ENCODE results near the gene AUTS2.
A peak's percentile ranks its signal among the peaks of the same experiment; 100 is the strongest.

AUTS2 gene

DNA sequence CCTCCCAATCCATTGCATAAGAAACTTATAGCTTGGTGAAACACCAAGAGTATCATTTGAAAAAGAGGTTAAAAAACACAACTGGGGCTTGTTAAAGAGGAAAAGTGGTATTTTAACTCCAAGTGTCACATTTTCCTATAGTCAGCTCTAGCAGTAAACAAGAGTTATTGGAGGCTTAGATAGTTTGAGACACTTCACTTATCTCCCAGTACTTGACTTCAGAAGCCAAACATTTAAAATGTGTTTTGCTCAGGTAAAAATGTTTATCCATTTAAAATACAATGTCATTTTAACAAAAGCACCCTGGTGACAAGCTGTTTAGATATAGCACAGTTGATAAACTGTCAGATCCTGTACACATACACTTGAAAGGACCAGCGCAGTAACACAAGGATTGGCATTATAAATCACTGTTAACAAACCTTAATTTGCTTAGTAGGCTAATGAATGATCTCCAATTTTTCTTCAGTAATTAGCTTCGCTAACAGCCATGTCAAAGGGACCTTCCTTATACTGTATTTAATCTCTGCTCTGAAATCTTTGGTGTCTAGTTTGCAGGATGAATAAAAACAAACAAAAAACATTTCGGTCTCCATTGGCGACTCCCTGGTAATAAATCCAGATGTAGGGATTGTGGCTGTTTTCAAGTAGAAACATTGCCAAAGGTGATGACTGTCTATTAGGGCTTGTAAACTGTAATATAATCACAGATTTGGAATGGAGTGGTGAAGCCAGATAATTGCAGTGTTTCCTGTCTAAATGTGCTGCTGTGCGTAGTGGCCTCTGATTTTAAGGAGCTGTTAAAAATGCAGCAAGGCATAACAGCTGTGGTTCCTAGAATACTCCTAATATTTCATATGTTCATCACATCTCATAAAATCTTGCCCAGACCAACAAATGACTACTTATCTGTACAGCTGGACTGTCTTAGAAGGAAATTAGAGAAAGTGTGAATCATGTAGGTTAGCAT, 545.1 kb downstream of the AUTS2 start (continued):
- TF ChIP-seq ZNF391 (tag by site-specific recombination; IDR thresholded peaks at IDR 0.05; ENCODE audit: borderline replicate concordance, low read depth) (no peak), ZNF843 (tag by site-specific recombination; IDR thresholded peaks at IDR 0.05) (peak; percentile 87), SP2 (tag by site-specific recombination; IDR thresholded peaks at IDR 0.05) (no peak), PRDM1 (tag by site-specific recombination; IDR thresholded peaks at IDR 0.05) (no peak), ZNF473 (tag by site-specific recombination; IDR thresholded peaks at IDR 0.05) (no peak), ZNF621 (tag by site-specific recombination; IDR thresholded peaks at IDR 0.05) (no peak), ZNF114 (tag by site-specific recombination; IDR thresholded peaks at IDR 0.05) (no peak), KLF16 (tag by site-specific recombination; IDR thresholded peaks at IDR 0.05) (no peak), FEZF1 (tag by site-specific recombination; IDR thresholded peaks at IDR 0.05) (peak; percentile 87), GLIS2 (tag by site-specific recombination; IDR thresholded peaks at IDR 0.05) (no peak), GLI4 (tag by site-specific recombination; IDR thresholded peaks at IDR 0.05) (no peak), ZNF549 (tag by site-specific recombination; IDR thresholded peaks at IDR 0.05) (no peak), ZNF140 (tag by site-specific recombination; IDR thresholded peaks at IDR 0.05) (no peak), ZNF514 (tag by site-specific recombination; IDR thresholded peaks at IDR 0.05) (no peak), ZNF214 (tag by site-specific recombination; IDR thresholded peaks at IDR 0.05; ENCODE audit: borderline replicate concordance) (no peak), ZNF350 (tag by site-specific recombination; IDR thresholded peaks at IDR 0.05) (no peak), ZNF521 (tag by site-specific recombination; IDR thresholded peaks at IDR 0.05) (no peak), ZNF624 (tag by site-specific recombination; IDR thresholded peaks at IDR 0.05) (no peak), ZNF561 (tag by site-specific recombination; IDR thresholded peaks at IDR 0.05; ENCODE audit: borderline replicate concordance) (no peak), ZIC2 (tag by site-specific recombination; IDR thresholded peaks at IDR 0.05) (no peak), ZNF366 (tag by site-specific recombination; conservative IDR thresholded peaks at IDR 0.05) (no peak), MEIS1 (CRISPR knock-in tag; IDR thresholded peaks at IDR 0.05; ENCODE audit: borderline replicate concordance) (no peak), ZNF501 (tag by site-specific recombination; IDR thresholded peaks at IDR 0.05) (no peak), IKZF3 (tag by site-specific recombination; IDR thresholded peaks at IDR 0.05) (peak; percentile 82), ZNF585B (tag by site-specific recombination; IDR thresholded peaks at IDR 0.05) (no peak), ZBTB8A (tag by site-specific recombination; IDR thresholded peaks at IDR 0.05) (no peak; the same call in 1 of the 2 replicates)
- TF ChIP-seq, protein P1, sequence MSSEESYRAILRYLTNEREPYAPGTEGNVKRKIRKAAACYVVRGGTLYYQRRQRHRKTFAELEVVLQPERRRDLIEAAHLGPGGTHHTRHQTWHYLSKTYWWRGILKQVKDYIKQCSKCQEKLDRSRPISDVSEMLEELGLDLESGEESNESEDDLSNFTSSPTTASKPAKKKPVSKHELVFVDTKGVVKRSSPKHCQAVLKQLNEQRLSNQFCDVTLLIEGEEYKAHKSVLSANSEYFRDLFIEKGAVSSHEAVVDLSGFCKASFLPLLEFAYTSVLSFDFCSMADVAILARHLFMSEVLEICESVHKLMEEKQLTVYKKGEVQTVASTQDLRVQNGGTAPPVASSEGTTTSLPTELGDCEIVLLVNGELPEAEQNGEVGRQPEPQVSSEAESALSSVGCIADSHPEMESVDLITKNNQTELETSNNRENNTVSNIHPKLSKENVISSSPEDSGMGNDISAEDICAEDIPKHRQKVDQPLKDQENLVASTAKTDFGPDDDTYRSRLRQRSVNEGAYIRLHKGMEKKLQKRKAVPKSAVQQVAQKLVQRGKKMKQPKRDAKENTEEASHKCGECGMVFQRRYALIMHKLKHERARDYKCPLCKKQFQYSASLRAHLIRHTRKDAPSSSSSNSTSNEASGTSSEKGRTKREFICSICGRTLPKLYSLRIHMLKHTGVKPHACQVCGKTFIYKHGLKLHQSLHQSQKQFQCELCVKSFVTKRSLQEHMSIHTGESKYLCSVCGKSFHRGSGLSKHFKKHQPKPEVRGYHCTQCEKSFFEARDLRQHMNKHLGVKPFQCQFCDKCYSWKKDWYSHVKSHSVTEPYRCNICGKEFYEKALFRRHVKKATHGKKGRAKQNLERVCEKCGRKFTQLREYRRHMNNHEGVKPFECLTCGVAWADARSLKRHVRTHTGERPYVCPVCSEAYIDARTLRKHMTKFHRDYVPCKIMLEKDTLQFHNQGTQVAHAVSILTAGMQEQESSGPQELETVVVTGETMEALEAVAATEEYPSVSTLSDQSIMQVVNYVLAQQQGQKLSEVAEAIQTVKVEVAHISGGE (tag by site-specific recombination; conservative IDR thresholded peaks at IDR 0.05; ENCODE audit: low read depth): no peak
- TF ChIP-seq, protein P2, sequence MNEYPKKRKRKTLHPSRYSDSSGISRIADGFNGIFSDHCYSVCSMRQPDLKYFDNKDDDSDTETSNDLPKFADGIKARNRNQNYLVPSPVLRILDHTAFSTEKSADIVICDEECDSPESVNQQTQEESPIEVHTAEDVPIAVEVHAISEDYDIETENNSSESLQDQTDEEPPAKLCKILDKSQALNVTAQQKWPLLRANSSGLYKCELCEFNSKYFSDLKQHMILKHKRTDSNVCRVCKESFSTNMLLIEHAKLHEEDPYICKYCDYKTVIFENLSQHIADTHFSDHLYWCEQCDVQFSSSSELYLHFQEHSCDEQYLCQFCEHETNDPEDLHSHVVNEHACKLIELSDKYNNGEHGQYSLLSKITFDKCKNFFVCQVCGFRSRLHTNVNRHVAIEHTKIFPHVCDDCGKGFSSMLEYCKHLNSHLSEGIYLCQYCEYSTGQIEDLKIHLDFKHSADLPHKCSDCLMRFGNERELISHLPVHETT (tag by site-specific recombination; IDR thresholded peaks at IDR 0.05): no peak
- TF ChIP-seq, protein P3, sequence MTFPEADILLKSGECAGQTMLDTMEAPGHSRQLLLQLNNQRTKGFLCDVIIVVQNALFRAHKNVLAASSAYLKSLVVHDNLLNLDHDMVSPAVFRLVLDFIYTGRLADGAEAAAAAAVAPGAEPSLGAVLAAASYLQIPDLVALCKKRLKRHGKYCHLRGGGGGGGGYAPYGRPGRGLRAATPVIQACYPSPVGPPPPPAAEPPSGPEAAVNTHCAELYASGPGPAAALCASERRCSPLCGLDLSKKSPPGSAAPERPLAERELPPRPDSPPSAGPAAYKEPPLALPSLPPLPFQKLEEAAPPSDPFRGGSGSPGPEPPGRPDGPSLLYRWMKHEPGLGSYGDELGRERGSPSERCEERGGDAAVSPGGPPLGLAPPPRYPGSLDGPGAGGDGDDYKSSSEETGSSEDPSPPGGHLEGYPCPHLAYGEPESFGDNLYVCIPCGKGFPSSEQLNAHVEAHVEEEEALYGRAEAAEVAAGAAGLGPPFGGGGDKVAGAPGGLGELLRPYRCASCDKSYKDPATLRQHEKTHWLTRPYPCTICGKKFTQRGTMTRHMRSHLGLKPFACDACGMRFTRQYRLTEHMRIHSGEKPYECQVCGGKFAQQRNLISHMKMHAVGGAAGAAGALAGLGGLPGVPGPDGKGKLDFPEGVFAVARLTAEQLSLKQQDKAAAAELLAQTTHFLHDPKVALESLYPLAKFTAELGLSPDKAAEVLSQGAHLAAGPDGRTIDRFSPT (tag by site-specific recombination; IDR thresholded peaks at IDR 0.05): no peak
- TF ChIP-seq, protein P4, sequence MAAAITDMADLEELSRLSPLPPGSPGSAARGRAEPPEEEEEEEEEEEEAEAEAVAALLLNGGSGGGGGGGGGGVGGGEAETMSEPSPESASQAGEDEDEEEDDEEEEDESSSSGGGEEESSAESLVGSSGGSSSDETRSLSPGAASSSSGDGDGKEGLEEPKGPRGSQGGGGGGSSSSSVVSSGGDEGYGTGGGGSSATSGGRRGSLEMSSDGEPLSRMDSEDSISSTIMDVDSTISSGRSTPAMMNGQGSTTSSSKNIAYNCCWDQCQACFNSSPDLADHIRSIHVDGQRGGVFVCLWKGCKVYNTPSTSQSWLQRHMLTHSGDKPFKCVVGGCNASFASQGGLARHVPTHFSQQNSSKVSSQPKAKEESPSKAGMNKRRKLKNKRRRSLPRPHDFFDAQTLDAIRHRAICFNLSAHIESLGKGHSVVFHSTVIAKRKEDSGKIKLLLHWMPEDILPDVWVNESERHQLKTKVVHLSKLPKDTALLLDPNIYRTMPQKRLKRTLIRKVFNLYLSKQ (tag by site-specific recombination; IDR thresholded peaks at IDR 0.05; ENCODE audit: borderline replicate concordance): no peak
- TF ChIP-seq, protein P5, sequence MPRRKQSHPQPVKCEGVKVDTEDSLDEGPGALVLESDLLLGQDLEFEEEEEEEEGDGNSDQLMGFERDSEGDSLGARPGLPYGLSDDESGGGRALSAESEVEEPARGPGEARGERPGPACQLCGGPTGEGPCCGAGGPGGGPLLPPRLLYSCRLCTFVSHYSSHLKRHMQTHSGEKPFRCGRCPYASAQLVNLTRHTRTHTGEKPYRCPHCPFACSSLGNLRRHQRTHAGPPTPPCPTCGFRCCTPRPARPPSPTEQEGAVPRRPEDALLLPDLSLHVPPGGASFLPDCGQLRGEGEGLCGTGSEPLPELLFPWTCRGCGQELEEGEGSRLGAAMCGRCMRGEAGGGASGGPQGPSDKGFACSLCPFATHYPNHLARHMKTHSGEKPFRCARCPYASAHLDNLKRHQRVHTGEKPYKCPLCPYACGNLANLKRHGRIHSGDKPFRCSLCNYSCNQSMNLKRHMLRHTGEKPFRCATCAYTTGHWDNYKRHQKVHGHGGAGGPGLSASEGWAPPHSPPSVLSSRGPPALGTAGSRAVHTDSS (tag by site-specific recombination; IDR thresholded peaks at IDR 0.05): no peak
